GM18502 (cell line): ENCODE data around the gene MPPED2.
A peak's percentile ranks its signal among the peaks of the same experiment; 100 is the strongest.

Source experiments
- ATAC-seq: cut with Tn5 transposase; IDR thresholded peaks from one replicate; pipeline ENCODE4 v1.9.1; 2021; ENCODE audit warnings: mild to moderate bottlenecking; ENCODE audit not compliant: unreplicated experiment, poor library complexity

The MPPED2 gene

DNA sequence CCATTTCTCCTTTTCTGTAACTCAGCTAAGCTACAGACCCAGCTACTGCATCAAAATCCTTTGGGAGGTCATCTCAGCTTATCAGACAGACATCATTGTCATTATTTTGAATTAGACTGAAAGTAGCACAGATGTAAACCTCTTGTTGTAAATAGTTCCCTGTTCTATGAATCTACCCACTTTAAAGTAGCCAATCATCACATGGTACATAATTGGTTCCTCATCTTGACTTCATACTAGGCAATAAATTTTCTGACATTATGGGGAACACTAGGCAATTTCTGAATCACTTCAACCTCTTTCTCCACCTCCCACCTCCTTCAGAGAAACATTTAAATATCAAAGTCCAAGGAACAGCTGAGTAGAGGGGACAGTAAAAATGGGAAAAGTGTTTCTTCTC, 47.9 kb downstream of the MPPED2 start:
- ATAC-seq, result no peak

GRCh38 chr11:30535818-30536217, 50.3 kb downstream of the MPPED2 start:
- no peak for ATAC-seq

- ATAC-seq, result no peak
Observed at GRCh38 chr11:30533445-30533947, 52.7 kb downstream of the MPPED2 start.

- no peak for ATAC-seq
Observed at GRCh38 chr11:30527566-30527965, 58.6 kb downstream of the MPPED2 start.

- ATAC-seq, result no peak
Observed at GRCh38 chr11:30526558-30526957, 59.6 kb downstream of the MPPED2 start.

- no peak for ATAC-seq
Observed at GRCh38 chr11:30522536-30523243, 63.5 kb downstream of the MPPED2 start.

DNA sequence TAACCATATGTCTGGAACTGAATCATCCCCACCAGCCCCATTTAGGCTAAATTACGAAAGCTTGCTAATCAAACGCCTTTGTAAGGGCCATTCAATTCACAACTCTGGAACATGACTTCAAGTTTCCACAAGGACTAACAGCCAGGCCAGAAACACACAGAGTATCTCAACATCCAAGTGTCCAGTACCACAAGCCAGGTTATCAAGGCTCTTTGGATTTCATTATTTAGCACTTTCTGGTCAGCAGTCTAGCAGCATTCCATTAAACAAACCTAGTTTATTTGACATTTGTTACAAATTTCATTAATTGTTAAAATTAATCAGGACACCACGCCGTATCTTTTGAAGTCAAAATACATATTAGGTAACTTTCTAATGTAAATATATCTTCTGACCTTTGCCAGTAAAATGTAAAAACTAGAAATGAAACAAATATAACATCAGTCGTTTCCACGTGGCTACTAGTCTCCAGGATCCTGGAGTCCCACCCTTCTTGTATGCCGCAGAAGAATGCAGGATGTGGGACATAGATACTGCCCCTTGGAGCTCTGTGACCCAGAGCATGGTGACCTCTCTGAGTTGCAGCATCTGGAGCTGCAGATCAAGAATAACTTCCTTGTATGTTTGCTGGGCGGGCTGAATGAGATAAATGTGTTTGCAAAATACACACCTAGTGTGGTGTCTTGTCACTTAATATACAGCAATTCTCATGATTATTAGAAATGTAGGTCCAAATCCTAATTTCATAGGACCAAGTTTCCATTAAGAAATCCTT, 64.7 kb downstream of the MPPED2 start:
- no peak for ATAC-seq

GRCh38 chr11:30513087-30513486, 73.1 kb downstream of the MPPED2 start:
- no peak for ATAC-seq

- no peak for ATAC-seq
Observed at GRCh38 chr11:30511408-30511807, 74.7 kb downstream of the MPPED2 start.

GRCh38 chr11:30510750-30511149, 75.4 kb downstream of the MPPED2 start:
- peak; percentile 42 for ATAC-seq

DNA sequence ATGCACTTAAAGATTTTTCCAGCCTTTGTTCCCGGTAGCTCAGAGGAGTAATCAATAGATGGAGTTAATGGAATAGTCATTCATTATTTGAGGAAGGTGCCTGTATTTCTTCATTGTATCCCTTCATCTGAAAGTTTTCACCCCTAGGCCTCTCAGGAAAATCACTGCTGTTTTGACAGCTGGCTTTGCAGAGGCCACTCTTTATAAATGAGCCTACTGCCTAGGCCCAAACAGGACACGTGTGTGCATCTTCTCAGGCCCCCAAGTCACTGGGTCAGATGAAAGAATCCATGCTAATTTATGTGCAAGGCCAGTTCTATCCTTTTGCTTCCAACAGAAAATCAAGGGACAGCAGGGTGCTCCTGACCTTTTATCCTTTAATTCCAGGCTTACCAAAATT, 76.8 kb downstream of the MPPED2 start:
- no peak for ATAC-seq

- no peak for ATAC-seq
Observed at GRCh38 chr11:30508594-30508993, 77.6 kb downstream of the MPPED2 start.

GRCh38 chr11:30505603-30506002, 80.5 kb downstream of the MPPED2 start:
- no peak for ATAC-seq

GRCh38 chr11:30504468-30504867, 81.7 kb downstream of the MPPED2 start:
- no peak for ATAC-seq

DNA sequence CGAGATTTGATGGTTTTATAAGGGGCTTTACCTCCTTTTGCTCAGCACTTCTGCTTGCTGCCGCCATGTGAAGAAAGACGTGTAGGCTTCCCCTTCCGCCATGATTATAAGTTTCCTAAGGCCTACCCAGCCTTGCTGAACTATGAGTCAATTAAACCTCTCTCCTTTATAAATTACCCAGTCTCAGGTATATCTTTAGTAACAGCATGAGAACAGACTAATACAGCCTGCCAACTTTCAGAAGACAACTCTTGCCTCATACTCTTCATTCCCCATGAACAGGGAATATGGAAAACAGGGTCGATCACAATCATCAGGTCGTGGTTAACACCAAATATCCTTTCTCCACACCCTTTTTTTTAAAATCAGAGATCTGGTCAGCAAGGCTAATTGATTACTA, 83.0 kb downstream of the MPPED2 start:
- ATAC-seq, result no peak

DNA sequence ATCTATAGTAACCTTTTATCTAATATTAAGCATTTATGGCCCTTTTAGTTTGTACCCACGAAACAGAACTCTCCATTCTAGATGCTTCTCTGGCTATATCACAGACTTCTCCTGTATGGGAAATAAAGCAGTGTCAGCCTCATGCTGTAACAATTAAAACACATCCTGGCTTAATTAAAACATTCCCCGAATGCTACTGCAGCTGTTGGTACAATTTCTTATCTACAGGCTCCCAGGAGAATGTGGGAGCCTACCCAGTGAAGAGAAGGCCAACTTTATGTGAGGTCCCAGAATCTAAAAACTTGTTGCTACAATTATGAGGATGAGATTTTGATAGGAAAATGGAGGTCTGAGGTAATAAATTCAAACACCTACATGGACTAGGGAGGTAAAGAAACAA, 83.8 kb downstream of the MPPED2 start:
- no peak for ATAC-seq

DNA sequence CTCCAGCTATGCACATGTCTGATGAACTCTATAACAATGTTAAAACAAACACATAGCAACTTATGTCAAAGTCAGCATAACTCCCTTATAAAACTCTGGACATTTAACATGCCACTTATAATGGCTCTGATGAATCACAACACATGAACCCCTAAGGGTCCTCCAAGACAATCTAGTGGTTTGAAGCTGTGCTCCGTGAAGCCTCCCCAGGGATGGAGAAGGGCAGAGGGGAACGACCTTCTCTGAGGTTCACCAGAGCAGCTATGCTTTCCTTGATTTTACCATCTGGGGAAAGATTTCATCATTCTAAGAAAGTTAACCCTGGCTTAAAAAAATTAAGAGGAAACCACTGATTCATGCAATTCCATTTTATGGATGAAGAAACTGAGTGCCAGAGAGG, 84.4 kb downstream of the MPPED2 start:
- no peak for ATAC-seq

DNA sequence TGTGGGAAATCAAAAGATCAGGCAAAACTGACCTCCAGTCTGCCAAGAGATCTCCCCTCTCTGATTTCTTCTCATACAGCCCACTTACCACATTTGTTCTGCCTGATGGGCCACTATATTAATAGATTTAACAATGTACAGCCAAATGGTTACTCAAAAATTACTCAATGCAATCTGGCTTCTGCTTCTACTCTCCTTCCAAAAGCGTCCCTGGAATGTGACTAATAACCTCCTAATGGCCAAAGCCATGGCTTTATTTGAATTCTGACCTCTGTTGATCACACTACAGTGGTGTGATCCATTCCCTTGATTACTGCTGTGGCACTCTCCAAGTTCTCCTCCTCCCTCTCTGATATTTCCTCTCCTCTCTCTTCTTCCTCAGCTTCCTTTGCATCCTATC, 86.2 kb downstream of the MPPED2 start:
- no peak for ATAC-seq

- ATAC-seq, result no peak
Observed at GRCh38 chr11:30497600-30497999, 88.6 kb downstream of the MPPED2 start.

DNA sequence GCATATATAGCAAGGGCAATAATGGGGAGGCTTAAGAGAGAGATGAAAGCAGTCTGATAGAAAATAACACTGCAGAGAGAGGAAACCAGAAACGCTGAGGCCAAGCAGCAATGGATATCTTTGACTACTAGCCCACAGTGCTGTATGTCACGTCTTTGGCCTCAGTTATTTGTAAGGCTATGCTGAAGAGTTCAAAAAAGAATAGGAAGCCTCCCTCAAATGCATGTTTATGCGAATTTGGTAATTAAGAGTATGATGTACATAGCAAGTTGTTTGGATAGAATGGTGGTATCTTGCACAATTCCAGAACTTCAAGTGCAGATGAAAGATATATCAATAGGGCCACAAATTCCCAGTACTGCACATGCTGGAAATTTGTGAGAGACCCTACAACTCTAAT, 89.2 kb downstream of the MPPED2 start:
- ATAC-seq, result no peak

GRCh38 chr11:30495437-30495836, 90.7 kb downstream of the MPPED2 start:
- ATAC-seq, result no peak

DNA sequence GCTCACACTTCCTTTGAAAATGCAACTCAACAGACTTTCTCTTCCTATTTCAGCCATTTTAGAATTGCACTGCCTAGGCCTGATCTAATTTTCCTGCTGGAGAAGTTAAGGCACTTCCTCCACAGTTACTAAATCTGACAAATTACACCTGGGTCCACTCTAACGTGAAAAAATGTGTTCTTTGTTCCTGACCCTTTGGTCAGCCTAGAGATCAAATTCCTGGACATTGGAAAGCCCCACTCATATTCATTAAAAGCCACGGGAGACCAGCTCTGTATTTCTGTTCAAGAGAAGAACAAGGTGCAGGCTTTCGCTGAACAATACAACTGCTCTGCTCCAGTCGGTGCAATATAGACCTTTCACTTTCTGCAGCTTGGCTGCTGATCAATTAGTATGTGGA, 96.6 kb downstream of the MPPED2 start:
- ATAC-seq, result no peak
